Measurements from ENCODE around the gene PBLD.

Gene PBLD

GRCh38 chr10:68336754-68337351, 4.1 kb upstream of the PBLD start:
- Histone ChIP-seq H3K36me3 (replicated peaks; ENCODE audit: insufficient read depth, low read length) (peaks cover 51% of the 10 kb centered on the region), H3F3A (ENCODE audit: insufficient read depth, low read length) (peaks cover 11% of the 10 kb centered on the region; the same call in 1 of the 2 replicates), H3K79me2 (ENCODE audit: low read length) (peaks cover 100% of the 10 kb centered on the region), H3K4me1 (ENCODE audit: low read length) (peaks cover 48% of the 10 kb centered on the region), H2AFZ (ENCODE audit: low read length) (no peak overlapping the region), H4K20me1 (ENCODE audit: insufficient read depth, low read length) (peaks cover 74% of the 10 kb centered on the region), H3K4me3 (ENCODE audit: low read length) (no peak overlapping the region), H3K9me3 (replicated peaks; ENCODE audit: insufficient read depth, low read length) (no peaks in the 10 kb centered on the region), H3K9me2 (replicated peaks; ENCODE audit: insufficient read depth, low read length) (no peaks in the 10 kb centered on the region), H3K4me2 (ENCODE audit: low read depth, low read length) (peak overlapping the region; percentile 50; the same call in 1 of the 2 replicates), H3K9ac (ENCODE audit: low read length) (no peak overlapping the region), H3K27ac (ENCODE audit: low read length) (no peak overlapping the region), H3K27me3 (replicated peaks; ENCODE audit: insufficient read depth, low read length) (no peaks in the 10 kb centered on the region)
- no peak for DNase-seq
- TF ChIP-seq, protein P1, sequence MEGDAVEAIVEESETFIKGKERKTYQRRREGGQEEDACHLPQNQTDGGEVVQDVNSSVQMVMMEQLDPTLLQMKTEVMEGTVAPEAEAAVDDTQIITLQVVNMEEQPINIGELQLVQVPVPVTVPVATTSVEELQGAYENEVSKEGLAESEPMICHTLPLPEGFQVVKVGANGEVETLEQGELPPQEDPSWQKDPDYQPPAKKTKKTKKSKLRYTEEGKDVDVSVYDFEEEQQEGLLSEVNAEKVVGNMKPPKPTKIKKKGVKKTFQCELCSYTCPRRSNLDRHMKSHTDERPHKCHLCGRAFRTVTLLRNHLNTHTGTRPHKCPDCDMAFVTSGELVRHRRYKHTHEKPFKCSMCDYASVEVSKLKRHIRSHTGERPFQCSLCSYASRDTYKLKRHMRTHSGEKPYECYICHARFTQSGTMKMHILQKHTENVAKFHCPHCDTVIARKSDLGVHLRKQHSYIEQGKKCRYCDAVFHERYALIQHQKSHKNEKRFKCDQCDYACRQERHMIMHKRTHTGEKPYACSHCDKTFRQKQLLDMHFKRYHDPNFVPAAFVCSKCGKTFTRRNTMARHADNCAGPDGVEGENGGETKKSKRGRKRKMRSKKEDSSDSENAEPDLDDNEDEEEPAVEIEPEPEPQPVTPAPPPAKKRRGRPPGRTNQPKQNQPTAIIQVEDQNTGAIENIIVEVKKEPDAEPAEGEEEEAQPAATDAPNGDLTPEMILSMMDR (IDR thresholded peaks at IDR 0.05; ENCODE audit: low read length): no peak
- TF ChIP-seq EZH2phosphoT487 (IDR thresholded peaks at IDR 0.05; ENCODE audit: low read length) (no peak), EZH2 (optimal IDR thresholded peaks at IDR 0.05; ENCODE audit: low read depth, low read length) (no peak)

DNA sequence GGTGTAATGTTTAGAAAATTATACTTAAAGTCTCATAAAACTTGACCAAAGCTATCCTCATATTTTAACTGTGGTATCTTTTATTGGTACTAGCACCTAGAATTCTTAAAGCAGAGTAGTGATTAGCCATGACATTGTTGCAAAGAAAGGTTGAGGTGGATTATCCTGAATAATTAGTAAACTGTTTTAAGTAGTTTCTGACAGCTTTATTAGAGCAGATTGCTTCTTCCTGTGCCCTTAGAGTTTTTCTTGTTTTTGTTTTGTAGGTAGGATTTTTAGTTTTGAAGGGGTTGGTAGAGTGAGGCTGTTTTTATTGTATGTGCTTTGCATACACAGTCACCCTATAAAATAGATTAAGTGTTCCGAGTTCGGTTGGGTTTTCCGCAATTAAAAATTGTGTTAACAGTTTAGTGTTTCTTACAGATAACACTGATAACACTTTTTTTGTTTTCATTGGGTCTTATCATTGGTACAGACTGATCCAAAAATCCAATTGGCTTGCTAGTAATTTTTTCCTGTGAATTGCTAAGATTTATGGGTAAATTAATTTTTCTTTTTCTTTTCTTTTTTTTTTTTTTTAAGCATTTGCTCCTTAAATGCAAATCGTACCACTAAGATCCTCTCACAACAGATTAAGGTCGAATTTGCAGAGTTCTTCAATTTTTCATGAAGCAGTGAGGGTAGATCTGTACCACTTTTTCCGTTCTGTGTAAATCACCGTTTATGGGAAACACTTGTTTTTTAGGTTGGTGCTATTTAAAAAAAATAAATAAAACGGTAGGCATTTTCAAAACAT, 2.1 kb upstream of the PBLD start:
- TF ChIP-seq EZH2phosphoT487 (IDR thresholded peaks at IDR 0.05; ENCODE audit: low read length): no peak
- TF ChIP-seq EZH2 (optimal IDR thresholded peaks at IDR 0.05; ENCODE audit: low read depth, low read length): no peak
- TF ChIP-seq, protein P1 (IDR thresholded peaks at IDR 0.05; ENCODE audit: low read length): no peak
- Histone ChIP-seq H2AFZ (ENCODE audit: low read length) (no peak overlapping the region), H3K9ac (ENCODE audit: low read length) (peak overlapping the region; percentile 99; the same call in 1 of the 2 replicates), H3K36me3 (replicated peaks; ENCODE audit: insufficient read depth, low read length) (peaks cover 33% of the 10 kb centered on the region; the same call in 1 of the 2 replicates), H3K9me3 (replicated peaks; ENCODE audit: insufficient read depth, low read length) (no peaks in the 10 kb centered on the region), H3K4me3 (ENCODE audit: low read length) (peak overlapping the region; percentile 97), H3F3A (ENCODE audit: insufficient read depth, low read length) (peaks cover 23% of the 10 kb centered on the region), H3K79me2 (ENCODE audit: low read length) (peaks cover 80% of the 10 kb centered on the region), H3K9me2 (replicated peaks; ENCODE audit: insufficient read depth, low read length) (no peaks in the 10 kb centered on the region), H3K4me2 (ENCODE audit: low read depth, low read length) (peak overlapping the region; percentile 50), H3K4me1 (ENCODE audit: low read length) (peaks cover 40% of the 10 kb centered on the region), H4K20me1 (ENCODE audit: insufficient read depth, low read length) (peaks cover 65% of the 10 kb centered on the region), H3K27me3 (replicated peaks; ENCODE audit: insufficient read depth, low read length) (no peaks in the 10 kb centered on the region), H3K27ac (ENCODE audit: low read length) (no peak overlapping the region)
- no peak for DNase-seq

DNA sequence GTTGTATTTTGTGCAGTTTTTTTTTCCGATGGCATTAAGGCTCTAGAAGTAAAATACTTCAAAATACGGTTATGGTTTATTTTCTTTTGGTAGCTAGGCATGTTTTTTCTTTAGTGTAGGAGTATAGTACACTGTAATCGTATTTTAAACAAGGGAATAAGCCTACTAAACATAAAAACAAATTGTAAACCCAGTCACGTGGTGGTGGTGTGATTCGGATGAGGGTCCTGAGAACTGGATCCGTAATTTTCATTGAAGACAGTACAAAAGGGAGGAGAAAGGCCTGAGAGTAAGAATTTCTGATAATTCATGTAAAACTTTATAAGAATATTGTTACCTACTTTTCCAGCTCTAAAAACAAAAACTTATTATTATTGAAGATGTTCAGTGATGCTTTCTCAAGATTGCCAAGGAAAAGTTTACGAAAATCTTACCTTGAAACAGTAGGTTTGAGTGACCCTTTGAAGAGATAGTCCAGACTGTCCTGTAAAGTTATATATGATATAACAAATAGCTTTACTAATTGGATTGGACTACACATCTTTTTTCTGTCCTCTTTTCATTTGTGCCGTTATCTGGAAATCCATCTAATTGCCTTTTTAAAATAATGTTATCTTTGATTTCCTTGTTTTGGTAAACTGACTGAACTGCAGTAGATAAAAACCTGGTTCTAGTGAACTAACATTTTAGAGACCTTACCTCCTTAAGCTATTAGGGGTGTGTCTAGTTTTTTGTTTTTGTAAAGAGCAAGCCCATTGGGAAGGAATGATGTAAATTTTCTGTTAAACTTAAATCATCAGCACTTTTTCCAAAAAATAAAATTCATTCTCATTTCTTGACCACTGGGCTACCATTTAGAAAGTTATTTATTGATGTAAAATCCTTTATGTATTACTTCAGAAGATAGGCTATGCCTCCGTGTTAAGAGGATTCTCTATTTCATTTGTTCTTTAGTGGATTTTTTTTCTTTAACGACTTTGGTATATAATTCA, 1.0 kb upstream of the PBLD start:
- Histone ChIP-seq H3F3A (ENCODE audit: insufficient read depth, low read length) (peaks cover 18% of the 10 kb centered on the region; the same call in 1 of the 2 replicates), H4K20me1 (ENCODE audit: insufficient read depth, low read length) (peaks cover 59% of the 10 kb centered on the region), H3K9me2 (replicated peaks; ENCODE audit: insufficient read depth, low read length) (no peaks in the 10 kb centered on the region), H3K4me3 (ENCODE audit: low read length) (peak overlapping the region; percentile 97), H3K9ac (ENCODE audit: low read length) (peak overlapping the region; percentile 99), H3K27ac (ENCODE audit: low read length) (peak overlapping the region; percentile 88; the same call in 1 of the 2 replicates), H3K9me3 (replicated peaks; ENCODE audit: insufficient read depth, low read length) (no peaks in the 10 kb centered on the region), H3K36me3 (replicated peaks; ENCODE audit: insufficient read depth, low read length) (peaks cover 23% of the 10 kb centered on the region; the same call in 1 of the 2 replicates), H3K27me3 (replicated peaks; ENCODE audit: insufficient read depth, low read length) (no peaks in the 10 kb centered on the region), H3K4me2 (ENCODE audit: low read depth, low read length) (peak overlapping the region; percentile 50), H2AFZ (ENCODE audit: low read length) (no peak overlapping the region), H3K4me1 (ENCODE audit: low read length) (peaks cover 28% of the 10 kb centered on the region), H3K79me2 (ENCODE audit: low read length) (peaks cover 69% of the 10 kb centered on the region)
- TF ChIP-seq EZH2phosphoT487 (IDR thresholded peaks at IDR 0.05; ENCODE audit: low read length) (no peak), EZH2 (optimal IDR thresholded peaks at IDR 0.05; ENCODE audit: low read depth, low read length) (no peak)
- TF ChIP-seq, protein P1 (IDR thresholded peaks at IDR 0.05; ENCODE audit: low read length): no peak
- DNase-seq: no peak
